ENCODE measurements around the gene FTHL17. TPM values are rescaled to one million over a fixed set of nuclear protein-coding genes. Genes with fewer than 3 reads are reported as not detected.

Gene FTHL17
- total RNA-seq, 1 donor from 2014 or later = not detected

GRCh38 chrX:31114858-31115257 is 43.0 kb upstream of the FTHL17 start:
- no peaks in the 10 kb centered on the region for H3K9me3 ChIP-seq (ENCODE audit: insufficient read depth, low read depth, low read length)
- no peaks in the 10 kb centered on the region for H3K27me3 Mint-ChIP-seq (ENCODE audit: low read depth, unreplicated experiment)
- H4K20me1 ChIP-seq (ENCODE audit: insufficient read depth, low read length) = no peaks in the 10 kb centered on the region
- H3K27ac ChIP-seq (ENCODE audit: low read depth, low read length) = no peak overlapping the region
- no peaks in the 10 kb centered on the region for H3K36me3 ChIP-seq (ENCODE audit: insufficient read depth, low read length)
- H3K9ac ChIP-seq (ENCODE audit: low read length) = no peak overlapping the region
- no peak overlapping the region for H3K27ac Mint-ChIP-seq (ENCODE audit: unreplicated experiment)
- no peaks in the 10 kb centered on the region for H3K79me2 ChIP-seq (ENCODE audit: insufficient read depth, low read length)
- H3K9me3 Mint-ChIP-seq (ENCODE audit: unreplicated experiment) = no peaks in the 10 kb centered on the region
- H3K4me1 ChIP-seq (ENCODE audit: insufficient read depth, low read length) = no peaks in the 10 kb centered on the region
- H3K4me1 Mint-ChIP-seq (ENCODE audit: low read depth, unreplicated experiment) = peaks cover 2% of the 10 kb centered on the region
- TF ChIP-seq CTCF (IDR thresholded peaks at IDR 0.05; ENCODE audit: insufficient read depth, low read depth, low read length) = no peak
- no peak for TF ChIP-seq EZH2 (IDR thresholded peaks at IDR 0.05; ENCODE audit: insufficient read depth, low read length)
- H3K36me3 Mint-ChIP-seq (ENCODE audit: low read depth, unreplicated experiment) = peaks cover 2% of the 10 kb centered on the region
- no peak overlapping the region for H3K4me3 ChIP-seq (ENCODE audit: insufficient read depth, low read depth, low read length)
- DNase-seq (ENCODE audit: low read depth) (no peak), FAIRE-seq (peak; percentile 9)
- H2AFZ ChIP-seq (ENCODE audit: low read depth, low read length) = no peak overlapping the region
- no peak overlapping the region for H3K4me3 Mint-ChIP-seq (ENCODE audit: unreplicated experiment)
- no peak overlapping the region for H3K4me2 ChIP-seq (ENCODE audit: low read length)
- no peaks in the 10 kb centered on the region for H3K27me3 ChIP-seq (ENCODE audit: insufficient read depth, low read length)

- H3K27me3 ChIP-seq (ENCODE audit: insufficient read depth, low read length) = no peaks in the 10 kb centered on the region
- no peak overlapping the region for H3K27ac Mint-ChIP-seq (ENCODE audit: unreplicated experiment)
Observed at GRCh38 chrX:31112226-31112999, 40.6 kb upstream of the FTHL17 start.

More at GRCh38 chrX:31112226-31112999, 40.6 kb upstream of the FTHL17 start:
- no peaks in the 10 kb centered on the region for H3K79me2 ChIP-seq (ENCODE audit: insufficient read depth, low read length)
- H3K9ac ChIP-seq (ENCODE audit: low read length) = no peak overlapping the region
- FAIRE-seq (peak; percentile 49), DNase-seq (ENCODE audit: low read depth) (no peak)
- TF ChIP-seq CTCF (IDR thresholded peaks at IDR 0.05; ENCODE audit: insufficient read depth, low read depth, low read length) (no peak), EZH2 (IDR thresholded peaks at IDR 0.05; ENCODE audit: insufficient read depth, low read length) (no peak)
- H3K9me3 ChIP-seq (ENCODE audit: insufficient read depth, low read depth, low read length) = no peaks in the 10 kb centered on the region
- H4K20me1 ChIP-seq (ENCODE audit: insufficient read depth, low read length) = no peaks in the 10 kb centered on the region
- H3K4me3 ChIP-seq (ENCODE audit: insufficient read depth, low read depth, low read length) = no peak overlapping the region
- no peaks in the 10 kb centered on the region for H3K36me3 ChIP-seq (ENCODE audit: insufficient read depth, low read length)
- H3K4me3 Mint-ChIP-seq (ENCODE audit: unreplicated experiment) = no peak overlapping the region
- H3K4me1 Mint-ChIP-seq (ENCODE audit: low read depth, unreplicated experiment) = peaks cover 2% of the 10 kb centered on the region
- H3K4me1 ChIP-seq (ENCODE audit: insufficient read depth, low read length) = no peaks in the 10 kb centered on the region
- H2AFZ ChIP-seq (ENCODE audit: low read depth, low read length) = no peak overlapping the region
- no peaks in the 10 kb centered on the region for H3K27me3 Mint-ChIP-seq (ENCODE audit: low read depth, unreplicated experiment)
- no peaks in the 10 kb centered on the region for H3K36me3 Mint-ChIP-seq (ENCODE audit: low read depth, unreplicated experiment)
- H3K4me2 ChIP-seq (ENCODE audit: low read length) = no peak overlapping the region
- H3K27ac ChIP-seq (ENCODE audit: low read depth, low read length) = no peak overlapping the region
- H3K9me3 Mint-ChIP-seq (ENCODE audit: unreplicated experiment) = peaks cover 2% of the 10 kb centered on the region
